Kidney (tissue), 14 donors: Measurements from ENCODE around the gene C16orf89. TPM values are rescaled to one million over a fixed set of nuclear protein-coding genes. Genes with fewer than 3 reads are reported as not detected.

Experiments
- DNase-seq, 5 donors: peaks; one replicate each; pipeline ENCODE4 v3.0.0-alpha.2; 2013 to 2020
- FAIRE-seq: peaks from 2 replicates; lab custom pipeline; 2012; peaks lifted over from hg19 to GRCh38; lab: Jason Lieb, UNC
- H3K27ac ChIP-seq, 2 donors: one replicate each; pipeline ENCODE4 v1.7.0; 2013; ENCODE audit warnings: low read depth in 2 of 2, low read length in 2 of 2, inconsistent platforms in 1 of 2
- H3K27me3 ChIP-seq: one replicate; pipeline ENCODE4 v1.7.1; 2013; ENCODE audit warnings: low read length, inconsistent platforms; ENCODE audit not compliant: control insufficient read depth, insufficient read depth
- H3K36me3 ChIP-seq, 3 donors: one replicate each; pipeline versions ENCODE4 v1.7.0 to v1.7.1; 2013; ENCODE audit warnings: low read length in 3 of 3, control low read depth in 1 of 3, inconsistent platforms in 1 of 3; ENCODE audit not compliant: insufficient read depth in 3 of 3, control insufficient read depth in 2 of 3
- H3K4me1 ChIP-seq, 3 donors: one replicate each; pipeline versions ENCODE4 v1.7.0 to v1.7.1; 2013; ENCODE audit warnings: low read length in 3 of 3, inconsistent platforms in 1 of 3, low read depth in 1 of 3; ENCODE audit not compliant: control insufficient read depth in 2 of 3, insufficient read depth in 2 of 3
- H3K4me3 ChIP-seq, 3 donors: one replicate each; pipeline versions ENCODE4 v1.7.0 to v1.8.1; 2013; ENCODE audit warnings: low read length in 3 of 3, control low read depth in 1 of 3, inconsistent platforms in 1 of 3
- H3K9ac ChIP-seq, 3 donors: one replicate each; pipeline versions ENCODE4 v1.7.0 to v1.7.1; 2013; ENCODE audit warnings: low read length in 3 of 3, control low read depth in 1 of 3, inconsistent platforms in 1 of 3
- H3K9me3 ChIP-seq, 3 donors: one replicate each; pipeline versions ENCODE4 v1.7.0 to v1.7.1; 2013; ENCODE audit warnings: low read length in 3 of 3, control low read depth in 1 of 3, inconsistent platforms in 1 of 3; ENCODE audit not compliant: control insufficient read depth in 2 of 3, insufficient read depth in 1 of 3
- intact Hi-C: fragments of 100-400 bp; cut with DNase I; formaldehyde crosslinking; loops from one replicate; pipeline ENCODE4 v1.11.1; 2022
- polyA plus RNA-seq: library from polyadenylated mRNA; stranded (reverse); fragments of 350-450 nt; fragmentation: Illumina TruSeq; extraction: RNeasy Lipid Tissue Mini Kit (QIAGEN cat#74804); gene quantifications from one replicate; pipeline ENCODE4 v1.2.3, GENCODE V29; 2014; ENCODE audit warnings: low read depth, low replicate concordance; ENCODE audit not compliant: insufficient read depth
- total RNA-seq: library from RNA; stranded (reverse); fragmentation: NEBNext Ultra II Directional; extraction: Animal tissue kit (Norgen Biotek cat#: 25700); gene quantifications from one replicate; pipeline ENCODE4 v1.2.1, GENCODE V29; 2021
- TF ChIP-seq, protein P1 (sequence below): IDR thresholded peaks from 3 replicates; pipeline ENCODE4 v1.5.1; 2012; ENCODE audit warnings: mild to moderate bottlenecking, moderate library complexity, borderline replicate concordance; ENCODE audit not compliant: insufficient read depth; ENCODE audit errors: extremely low read depth
- donor health status: control.
- donor health status: control.
- donor health status: control.
- donor health status: control.
- donor health status: control.
- donor health status: DM: yes; HTN: yes; CAD: no.
- donor health status: Normal renal cell carcinoma (clear cell type).

Gene C16orf89
- total and polyA plus RNA-seq, 2 donors from 2014 or later, result 5.4 to 68.4 TPM

DNA sequence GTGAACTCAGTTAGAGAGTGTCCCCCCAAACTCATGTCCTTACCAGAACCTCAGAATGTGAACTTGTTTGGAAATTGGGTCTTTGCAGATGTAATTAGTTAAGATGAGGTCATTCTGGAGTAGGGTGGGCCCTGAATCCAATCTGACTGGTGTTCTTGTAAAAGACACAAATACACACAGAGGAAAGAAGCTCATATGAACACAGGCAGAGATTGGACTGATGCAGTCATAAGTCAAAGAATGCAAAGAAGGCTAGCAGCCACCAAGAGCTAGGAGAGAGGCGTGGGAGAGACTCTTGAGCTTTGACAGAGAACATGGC lies 29.9 kb downstream of the C16orf89 start:
- no peak for DNase-seq
- no peak overlapping the region for H3K9ac ChIP-seq
- no peak overlapping the region for H3K27ac ChIP-seq
- TF ChIP-seq, protein P1, sequence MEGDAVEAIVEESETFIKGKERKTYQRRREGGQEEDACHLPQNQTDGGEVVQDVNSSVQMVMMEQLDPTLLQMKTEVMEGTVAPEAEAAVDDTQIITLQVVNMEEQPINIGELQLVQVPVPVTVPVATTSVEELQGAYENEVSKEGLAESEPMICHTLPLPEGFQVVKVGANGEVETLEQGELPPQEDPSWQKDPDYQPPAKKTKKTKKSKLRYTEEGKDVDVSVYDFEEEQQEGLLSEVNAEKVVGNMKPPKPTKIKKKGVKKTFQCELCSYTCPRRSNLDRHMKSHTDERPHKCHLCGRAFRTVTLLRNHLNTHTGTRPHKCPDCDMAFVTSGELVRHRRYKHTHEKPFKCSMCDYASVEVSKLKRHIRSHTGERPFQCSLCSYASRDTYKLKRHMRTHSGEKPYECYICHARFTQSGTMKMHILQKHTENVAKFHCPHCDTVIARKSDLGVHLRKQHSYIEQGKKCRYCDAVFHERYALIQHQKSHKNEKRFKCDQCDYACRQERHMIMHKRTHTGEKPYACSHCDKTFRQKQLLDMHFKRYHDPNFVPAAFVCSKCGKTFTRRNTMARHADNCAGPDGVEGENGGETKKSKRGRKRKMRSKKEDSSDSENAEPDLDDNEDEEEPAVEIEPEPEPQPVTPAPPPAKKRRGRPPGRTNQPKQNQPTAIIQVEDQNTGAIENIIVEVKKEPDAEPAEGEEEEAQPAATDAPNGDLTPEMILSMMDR, result no peak
- FAIRE-seq, result no peak
- no peaks in the 10 kb centered on the region for H3K9me3 ChIP-seq
- H3K36me3 ChIP-seq, result no peaks in the 10 kb centered on the region
- intact Hi-C loops, result no loop called here
- peaks cover 0 to 13% (median 9%) of the 10 kb centered on the region in 3 donors for H3K4me1 ChIP-seq
- no peaks in the 10 kb centered on the region for H3K27me3 ChIP-seq
- no peak overlapping the region for H3K4me3 ChIP-seq

DNA sequence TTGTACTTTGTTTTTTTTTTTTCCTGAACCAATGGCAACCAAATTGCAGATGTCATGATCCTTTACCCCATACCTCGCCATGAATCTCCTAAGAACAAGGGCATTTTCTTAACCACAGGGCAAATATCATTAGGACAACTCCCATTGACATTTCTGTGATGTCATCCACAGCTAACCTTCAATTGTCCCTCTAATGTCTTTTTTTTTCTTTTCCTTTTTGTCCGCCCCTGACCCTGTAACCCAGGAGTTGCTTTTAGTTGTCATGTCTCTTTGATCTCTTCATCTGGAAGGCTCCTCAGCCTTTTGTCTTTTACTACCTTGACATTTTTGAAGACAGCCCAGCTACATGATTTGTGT lies 31.6 kb downstream of the C16orf89 start:
- FAIRE-seq, result no peak
- Histone ChIP-seq H3K36me3 (no peaks in the 10 kb centered on the region), H3K4me3 (peak overlapping the region; percentile 79 to 95 (median 84)), H3K27ac (peak overlapping the region; percentile 49 to 85), H3K4me1 (peaks cover 0 to 13% (median 9%) of the 10 kb centered on the region in 3 donors), H3K27me3 (no peaks in the 10 kb centered on the region), H3K9ac (peak overlapping the region; percentile 74 to 92 (median 81)), H3K9me3 (no peaks in the 10 kb centered on the region)
- intact Hi-C loops, result no loop called here
- peak in 1 of 5 donors; percentile 10 for DNase-seq
- TF ChIP-seq, protein P1, result no peak

DNA sequence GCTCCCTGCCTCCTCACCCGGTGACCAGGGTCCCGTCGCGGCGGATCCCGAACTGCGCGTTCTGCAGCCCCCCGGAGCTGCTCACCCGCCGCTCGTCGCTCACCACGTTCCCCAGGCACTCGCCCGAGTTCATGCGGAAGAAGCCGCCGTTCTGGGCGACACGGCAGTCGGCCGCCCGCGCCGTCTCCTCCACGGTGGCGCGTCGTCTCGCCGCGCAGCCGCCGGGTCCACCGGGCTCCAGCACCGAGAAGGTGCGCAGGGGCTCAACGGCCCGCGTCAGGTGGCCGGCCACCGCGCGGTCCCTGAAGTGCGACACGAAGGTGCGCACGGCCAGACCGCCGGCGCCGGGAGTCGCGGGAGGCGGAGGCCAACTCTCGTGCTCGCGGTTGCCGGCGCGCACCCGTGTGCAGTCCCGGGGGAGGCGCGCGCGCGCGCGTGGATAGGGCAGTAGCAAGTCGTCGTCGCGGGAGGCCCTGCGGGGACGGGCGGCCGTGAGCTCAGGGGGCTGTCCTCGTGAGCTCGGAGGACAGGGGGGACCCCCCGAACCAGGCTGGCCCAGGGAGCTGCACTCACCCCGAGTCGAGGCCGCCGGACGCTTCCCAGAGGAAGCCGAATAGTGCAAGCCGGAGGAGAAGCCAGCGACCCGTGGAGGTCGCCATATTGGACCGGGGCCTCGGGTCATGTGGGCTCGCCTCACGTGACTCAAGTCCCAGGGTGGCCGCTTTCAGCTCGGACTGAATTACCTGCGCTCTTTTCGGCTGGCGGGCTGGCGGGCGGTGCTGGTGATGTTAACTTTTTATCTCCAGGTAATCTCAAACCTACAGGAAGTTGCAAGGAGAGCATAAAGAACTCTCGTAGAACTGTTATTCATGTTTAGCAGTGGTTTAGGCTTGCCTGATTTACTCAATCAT lies 32.2 kb downstream of the C16orf89 start, which contains the start of gene NAGPA:
NAGPA (minus strand) TSS at position 680 of the 911 bp plus-strand sequence; CDS start at position 659, 21 bp downstream.
- no peaks in the 10 kb centered on the region for H3K9me3 ChIP-seq
- DNase-seq (peak; percentile 91 to 96 (median 93)), FAIRE-seq (no peak)
- H3K4me1 ChIP-seq, result peaks cover 0 to 13% (median 9%) of the 10 kb centered on the region in 3 donors
- no peaks in the 10 kb centered on the region for H3K27me3 ChIP-seq
- TF ChIP-seq, protein P1, result no peak
- H3K4me3 ChIP-seq, result peak within 1 kb of the TSS; percentile 79 to 95 (median 84)
- intact Hi-C loops, result no loop called here
- H3K9ac ChIP-seq, result peak within 1 kb of the TSS; percentile 74 to 92 (median 81)
- peak within 1 kb of the TSS; percentile 49 to 85 for H3K27ac ChIP-seq
- H3K36me3 ChIP-seq, result no peaks in the 10 kb centered on the region
